Mesothelial cell of epicardium (in vitro differentiated cells): ENCODE data around the gene ZMYND10. TPM values are rescaled to one million over a fixed set of nuclear protein-coding genes. Genes with fewer than 3 reads are reported as not detected.

ENCODE experiments used
- DNase-seq, 2 experiments: peaks; one replicate each; pipeline ENCODE4 v3.0.0; 2021; ENCODE audit warnings: low spot score in 2 of 2; ENCODE audit not compliant: unreplicated experiment in 2 of 2
- H3K27ac Mint-ChIP-seq: 2 replicates; pipeline ENCODE4 v1.8.0; 2021; ENCODE audit warnings: mixed read lengths
- H3K27me3 Mint-ChIP-seq: 2 replicates; pipeline ENCODE4 v1.8.0; 2021; ENCODE audit warnings: low read depth, mixed read lengths
- H3K36me3 Mint-ChIP-seq: 2 replicates; pipeline ENCODE4 v1.8.0; 2021; ENCODE audit warnings: mixed read lengths
- H3K4me1 Mint-ChIP-seq: 2 replicates; pipeline ENCODE4 v1.8.0; 2021; ENCODE audit warnings: mixed read lengths
- H3K4me3 Mint-ChIP-seq: 2 replicates; pipeline ENCODE4 v1.8.0; 2021; ENCODE audit warnings: mild to moderate bottlenecking, moderate library complexity, mixed read lengths
- H3K9me3 Mint-ChIP-seq: 2 replicates; pipeline ENCODE4 v1.8.0; 2021; ENCODE audit warnings: mixed read lengths
- CTCF ChIP-seq: fragments of 200-600 bp; sonication (generic); IDR thresholded peaks from one replicate; pipeline ENCODE4 v1.5.0; 2021; ENCODE audit warnings: antibody characterized with exemption; ENCODE audit not compliant: unreplicated experiment
- total RNA-seq: library from RNA; stranded (reverse); gene quantifications from 3 replicates; pipeline ENCODE4 v1.2.1, GENCODE V29; 2021

Gene ZMYND10
- total RNA-seq, 1 donor from 2014 or later, result 0.83 TPM

- Mint-ChIP-seq H3K9me3 (no peaks in the 10 kb centered on the region), H3K27me3 (no peaks in the 10 kb centered on the region), H3K4me1 (peaks cover 46% of the 10 kb centered on the region), H3K27ac (no peak overlapping the region), H3K4me3 (no peak overlapping the region), H3K36me3 (no peaks in the 10 kb centered on the region)
- no peak for DNase-seq
- TF ChIP-seq CTCF, result no peak
Observed at GRCh38 chr3:50354850-50355249, 9.3 kb upstream of the ZMYND10 start.

GRCh38 chr3:50354186-50354764 lies 8.7 kb upstream of the ZMYND10 start:
- H3K4me3 Mint-ChIP-seq, result no peak overlapping the region
- TF ChIP-seq CTCF, result no peak

GRCh38 chr3:50353245-50354004 lies 7.9 kb upstream of the ZMYND10 start:
- no peaks in the 10 kb centered on the region for H3K9me3 Mint-ChIP-seq
- no peak overlapping the region for H3K27ac Mint-ChIP-seq
- H3K4me3 Mint-ChIP-seq, result no peak overlapping the region
- DNase-seq, result no peak
- no peaks in the 10 kb centered on the region for H3K27me3 Mint-ChIP-seq
- no peak for TF ChIP-seq CTCF
- H3K4me1 Mint-ChIP-seq, result peaks cover 40% of the 10 kb centered on the region
- no peaks in the 10 kb centered on the region for H3K36me3 Mint-ChIP-seq

More at GRCh38 chr3:50354186-50354764, 8.7 kb upstream of the ZMYND10 start:
- Mint-ChIP-seq H3K27me3 (no peaks in the 10 kb centered on the region), H3K36me3 (no peaks in the 10 kb centered on the region), H3K4me1 (peaks cover 42% of the 10 kb centered on the region), H3K9me3 (no peaks in the 10 kb centered on the region), H3K27ac (no peak overlapping the region)
- no peak for DNase-seq

- Mint-ChIP-seq H3K36me3 (no peaks in the 10 kb centered on the region), H3K4me1 (peaks cover 33% of the 10 kb centered on the region), H3K9me3 (no peaks in the 10 kb centered on the region), H3K4me3 (no peak overlapping the region), H3K27me3 (no peaks in the 10 kb centered on the region), H3K27ac (no peak overlapping the region)
- no peak for TF ChIP-seq CTCF
- DNase-seq, result no peak
Observed at GRCh38 chr3:50352781-50353180, 7.2 kb upstream of the ZMYND10 start.

GRCh38 chr3:50351323-50351697 lies 5.8 kb upstream of the ZMYND10 start:
- no peaks in the 10 kb centered on the region for H3K9me3 Mint-ChIP-seq
- H3K36me3 Mint-ChIP-seq, result no peaks in the 10 kb centered on the region
- no peaks in the 10 kb centered on the region for H3K27me3 Mint-ChIP-seq
- H3K27ac Mint-ChIP-seq, result peak overlapping the region; percentile 89
- TF ChIP-seq CTCF, result no peak
- peak overlapping the region; percentile 95 for H3K4me3 Mint-ChIP-seq
- no peak for DNase-seq
- peaks cover 22% of the 10 kb centered on the region for H3K4me1 Mint-ChIP-seq
